ENCODE results near the gene LILRA1.
"Not testable (repeated sequence)": the region's sequence is repeated elsewhere in the genome, so short reads cannot be mapped to it uniquely, and the experiment has no call there.

DNA sequence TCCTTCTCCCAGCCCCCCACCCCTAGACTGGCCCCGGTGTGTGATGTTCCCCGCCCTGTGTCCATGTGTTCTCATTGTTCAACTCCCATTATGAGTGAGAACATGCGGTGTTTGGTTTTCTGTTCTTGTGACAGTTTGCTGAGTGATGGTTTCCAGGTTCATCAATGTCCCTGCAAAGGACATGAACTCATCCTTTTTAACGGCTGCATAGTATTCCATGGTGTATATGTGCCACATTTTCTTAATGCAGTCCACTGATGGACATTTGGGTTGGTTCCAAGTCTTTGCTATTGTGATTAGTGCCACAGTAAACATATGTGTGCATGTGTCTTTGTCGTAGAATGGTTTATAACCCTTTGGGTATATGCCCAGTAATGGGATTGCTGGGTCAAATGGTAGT lies 15.2 kb upstream of the LILRA1 start:
- TF ChIP-seq POLR2AphosphoS5 (IDR thresholded peaks at IDR 0.05; ENCODE audit: low read depth, low read length); SIN3A (IDR thresholded peaks at IDR 0.05; ENCODE audit: borderline replicate concordance, insufficient read depth, low read depth, low read length): not testable (repeated sequence)
- TF ChIP-seq, protein P1, sequence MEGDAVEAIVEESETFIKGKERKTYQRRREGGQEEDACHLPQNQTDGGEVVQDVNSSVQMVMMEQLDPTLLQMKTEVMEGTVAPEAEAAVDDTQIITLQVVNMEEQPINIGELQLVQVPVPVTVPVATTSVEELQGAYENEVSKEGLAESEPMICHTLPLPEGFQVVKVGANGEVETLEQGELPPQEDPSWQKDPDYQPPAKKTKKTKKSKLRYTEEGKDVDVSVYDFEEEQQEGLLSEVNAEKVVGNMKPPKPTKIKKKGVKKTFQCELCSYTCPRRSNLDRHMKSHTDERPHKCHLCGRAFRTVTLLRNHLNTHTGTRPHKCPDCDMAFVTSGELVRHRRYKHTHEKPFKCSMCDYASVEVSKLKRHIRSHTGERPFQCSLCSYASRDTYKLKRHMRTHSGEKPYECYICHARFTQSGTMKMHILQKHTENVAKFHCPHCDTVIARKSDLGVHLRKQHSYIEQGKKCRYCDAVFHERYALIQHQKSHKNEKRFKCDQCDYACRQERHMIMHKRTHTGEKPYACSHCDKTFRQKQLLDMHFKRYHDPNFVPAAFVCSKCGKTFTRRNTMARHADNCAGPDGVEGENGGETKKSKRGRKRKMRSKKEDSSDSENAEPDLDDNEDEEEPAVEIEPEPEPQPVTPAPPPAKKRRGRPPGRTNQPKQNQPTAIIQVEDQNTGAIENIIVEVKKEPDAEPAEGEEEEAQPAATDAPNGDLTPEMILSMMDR (IDR thresholded peaks at IDR 0.05): not testable (repeated sequence)
